Measurements from ENCODE around the gene SFMBT1.

- TF ChIP-seq CTCF (conservative IDR thresholded peaks at IDR 0.05; ENCODE audit: low read length), result no peak
- TF ChIP-seq EZH2phosphoT487 (IDR thresholded peaks at IDR 0.05; ENCODE audit: borderline replicate concordance), result no peak
These were observed 47.1 kb upstream of the SFMBT1 start for GRCh38 chr3:53092942-53093341.
